NCI-H2171 (cell line): ENCODE data around the gene CD99.
"Not testable (repeated sequence)": the region's sequence is repeated elsewhere in the genome, so short reads cannot be mapped to it uniquely, and the experiment has no call there.

Source experiments
- DNase-seq: peaks from one replicate; lab custom pipeline; 2025; lab: John Stamatoyannopoulos, UW

CD99 gene

DNA sequence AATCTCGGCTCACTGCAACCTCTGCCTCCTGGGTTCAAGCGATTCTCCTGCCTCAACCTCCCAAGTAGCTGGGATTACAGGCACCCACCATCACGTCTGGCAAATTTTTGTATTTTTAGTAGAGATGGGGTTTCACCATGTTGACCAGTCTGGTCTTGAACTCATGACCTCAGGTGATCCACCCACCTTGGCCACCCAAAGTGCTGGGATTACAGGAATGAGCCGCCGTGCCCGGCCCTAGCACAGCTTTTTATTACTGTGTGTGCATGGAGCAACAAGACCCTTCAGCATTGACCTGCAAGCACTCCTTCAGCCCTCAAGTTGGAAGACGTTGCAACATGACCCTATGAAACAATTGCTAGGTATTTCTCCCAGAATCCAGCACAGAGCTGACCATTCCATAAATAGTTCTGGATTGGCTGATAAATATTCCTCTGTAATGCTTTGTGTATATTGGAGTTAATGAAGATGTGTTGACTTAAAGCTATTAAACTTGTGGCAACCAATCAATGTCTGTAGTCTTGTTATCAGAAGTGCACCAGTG, 15.4 kb upstream of the CD99 start:
- not testable (repeated sequence) for DNase-seq

- DNase-seq, result no peak
Observed at GRCh38 chrX:2676794-2677675, 14.1 kb upstream of the CD99 start.

- no peak for DNase-seq
Observed at GRCh38 chrX:2677764-2678163, 13.3 kb upstream of the CD99 start.

- DNase-seq, result no peak
Observed at GRCh38 chrX:2678583-2678982, 12.5 kb upstream of the CD99 start.

GRCh38 chrX:2679534-2680485, 11.3 kb upstream of the CD99 start:
- DNase-seq, result no peak

DNA sequence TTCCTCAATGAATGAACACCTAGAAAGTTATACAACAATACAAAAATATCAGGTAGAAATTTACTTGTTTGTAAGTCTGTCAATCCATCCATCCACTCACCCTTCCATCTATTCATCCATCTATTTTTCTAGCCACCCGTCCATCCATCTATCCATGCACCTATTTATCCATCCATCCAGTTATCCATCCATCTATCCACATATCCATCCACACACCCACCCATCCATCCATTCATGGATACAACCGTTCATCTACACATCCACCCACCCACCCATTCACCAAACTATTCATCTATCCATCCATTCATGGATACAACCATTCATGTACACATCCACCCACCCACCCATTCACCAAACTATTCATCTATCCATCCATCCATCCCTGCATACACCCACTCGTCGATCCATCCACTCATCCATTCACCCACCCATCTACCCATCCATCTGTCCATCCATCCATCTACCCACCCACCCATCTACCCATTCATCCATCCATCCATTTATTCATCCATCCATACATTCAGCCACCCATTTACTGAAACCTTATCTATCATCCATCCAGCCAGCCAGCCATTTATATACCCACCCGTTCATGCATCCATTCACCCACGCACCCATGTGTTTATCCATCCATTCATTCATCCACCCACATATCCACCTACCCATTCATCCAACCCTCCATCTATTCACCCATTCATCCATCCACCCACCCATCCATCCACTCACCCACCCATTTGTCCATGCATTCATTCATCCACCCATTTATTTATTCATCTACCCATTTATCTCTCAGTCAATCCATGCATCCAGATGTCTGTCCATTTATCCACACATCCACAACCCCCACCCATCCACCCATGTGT, 10.4 kb upstream of the CD99 start:
- DNase-seq, result no peak

DNA sequence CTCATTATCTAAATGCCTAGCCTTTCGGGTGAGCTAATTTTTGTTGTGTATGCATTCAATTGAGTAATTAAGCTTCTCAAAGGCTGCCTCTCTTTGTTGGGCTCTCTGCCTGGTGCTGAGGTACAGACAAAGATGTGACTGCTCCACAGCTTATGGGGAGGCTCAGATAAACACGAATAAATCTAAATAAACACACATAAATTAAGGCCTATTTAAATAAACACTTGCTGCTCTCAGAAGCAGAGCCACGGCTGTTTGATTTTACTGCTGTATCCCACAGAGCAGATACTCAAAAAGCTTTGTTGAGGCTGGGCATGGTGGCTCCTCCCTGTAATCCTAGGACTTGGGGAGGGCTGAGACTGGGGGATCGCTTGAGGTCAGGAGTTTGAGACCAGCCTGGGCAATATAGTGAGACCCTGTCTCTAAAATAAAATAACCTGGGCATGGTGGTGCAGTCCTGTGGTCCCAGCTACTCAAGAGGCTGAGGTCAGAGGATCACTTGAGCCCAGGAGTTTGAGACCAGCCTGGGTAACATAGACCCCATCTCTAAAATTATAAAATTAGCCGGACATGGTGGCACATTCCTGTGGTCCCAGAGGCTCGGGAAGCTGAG, 8.4 kb upstream of the CD99 start:
- DNase-seq, result no peak

- DNase-seq, result no peak
Observed at GRCh38 chrX:2684256-2684655, 6.8 kb upstream of the CD99 start.

- DNase-seq, result no peak
Observed at GRCh38 chrX:2685886-2686285, 5.2 kb upstream of the CD99 start.

- DNase-seq, result no peak
Observed at GRCh38 chrX:2689773-2690666, 1.1 kb upstream of the CD99 start.

DNA sequence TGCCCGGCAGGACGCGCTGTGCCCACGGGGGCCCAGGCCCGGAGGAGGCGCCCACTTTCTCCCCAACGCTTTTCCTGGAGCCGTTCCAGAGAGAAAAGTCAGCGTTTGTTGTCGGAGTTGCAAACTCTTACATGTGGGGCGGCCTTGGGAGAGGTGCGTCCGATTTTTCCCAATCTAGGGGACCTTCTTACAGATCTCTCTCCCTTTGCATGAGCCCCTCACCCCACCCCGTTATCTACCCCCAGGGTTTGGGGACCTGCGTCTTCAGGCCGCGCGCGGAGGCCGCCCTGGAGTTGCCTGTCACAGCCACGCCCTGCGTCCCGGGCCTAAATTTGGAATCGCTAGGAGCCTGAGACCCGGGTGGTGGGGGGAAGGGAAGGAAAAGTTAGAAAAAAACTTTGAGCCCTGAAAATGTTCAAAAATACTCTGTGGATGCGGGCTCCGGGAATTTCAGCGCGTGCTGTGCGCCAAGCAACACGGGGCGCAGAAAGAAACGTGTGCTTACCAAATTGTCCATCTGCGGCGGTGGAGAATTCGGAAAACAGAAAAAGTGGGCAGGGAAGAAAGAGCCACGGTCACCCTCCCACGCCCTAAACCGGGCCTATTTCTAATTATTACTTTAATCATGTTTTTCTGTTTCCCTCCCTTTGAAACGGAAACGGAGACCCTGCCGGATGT, 587 bp downstream of the CD99 start:
- no peak for DNase-seq

DNA sequence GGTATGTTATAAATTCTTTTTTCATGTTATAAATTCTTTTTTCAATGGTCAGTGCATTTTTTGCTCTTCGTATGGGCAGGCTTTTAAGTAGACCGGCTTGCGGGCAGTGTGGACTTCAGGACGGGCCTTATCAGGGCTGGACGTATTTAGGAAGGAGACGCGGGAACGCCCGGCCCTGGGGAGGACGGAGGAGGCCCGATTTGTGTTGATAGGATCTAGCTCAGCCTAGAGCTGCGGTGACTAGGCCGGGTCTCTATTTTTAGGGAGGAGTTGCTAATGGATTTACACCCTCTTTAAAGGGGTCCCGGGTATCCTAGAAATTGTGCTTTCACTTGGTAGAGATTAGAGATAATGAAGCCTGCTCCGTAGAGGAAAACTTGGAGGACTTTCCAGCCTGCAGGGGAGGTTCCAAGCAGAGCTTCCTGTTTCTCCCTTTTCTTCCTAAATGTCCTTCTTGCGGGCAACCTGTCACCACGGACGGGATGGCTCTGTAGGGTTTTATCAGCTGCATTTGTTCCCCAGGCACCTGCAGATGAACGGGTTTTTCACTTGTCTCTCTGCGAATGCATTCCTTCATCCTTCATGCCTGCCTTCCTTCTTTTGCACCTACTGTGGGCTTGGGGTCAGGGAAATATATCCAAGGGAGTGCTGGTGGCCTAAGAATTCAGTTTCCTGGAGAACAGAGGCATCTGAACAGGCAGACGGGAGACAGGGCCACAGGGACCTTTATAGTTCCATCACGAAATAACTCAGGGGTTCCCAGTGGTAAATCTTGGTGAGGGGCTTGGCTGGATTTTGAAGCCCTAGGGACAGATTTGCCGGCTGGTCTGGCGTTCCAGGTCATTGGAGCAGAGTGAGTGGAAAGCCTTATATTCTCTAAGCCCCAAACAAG, 1.4 kb downstream of the CD99 start:
- DNase-seq, result no peak

GRCh38 chrX:2693113-2694002, 2.3 kb downstream of the CD99 start:
- DNase-seq, result no peak

DNA sequence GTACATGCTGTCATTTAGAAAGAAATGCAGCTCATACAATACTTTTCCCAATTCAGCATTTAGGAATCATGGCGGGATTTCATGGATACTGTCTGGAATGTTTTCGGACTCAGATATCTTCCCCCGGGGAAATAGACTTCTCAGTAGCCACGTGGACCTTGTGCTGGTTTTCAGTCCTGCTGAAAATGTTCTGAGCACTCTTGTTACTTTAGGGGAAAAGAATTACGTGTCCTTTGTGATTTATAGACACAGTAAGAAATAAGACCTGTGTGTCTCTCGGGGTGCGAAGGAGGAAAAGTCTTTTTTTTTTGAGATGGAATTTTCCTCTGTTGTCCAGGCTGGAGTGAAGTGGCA, 3.8 kb downstream of the CD99 start:
- DNase-seq, result no peak

- DNase-seq, result no peak
Observed at GRCh38 chrX:2696698-2697215, 5.7 kb downstream of the CD99 start.

DNA sequence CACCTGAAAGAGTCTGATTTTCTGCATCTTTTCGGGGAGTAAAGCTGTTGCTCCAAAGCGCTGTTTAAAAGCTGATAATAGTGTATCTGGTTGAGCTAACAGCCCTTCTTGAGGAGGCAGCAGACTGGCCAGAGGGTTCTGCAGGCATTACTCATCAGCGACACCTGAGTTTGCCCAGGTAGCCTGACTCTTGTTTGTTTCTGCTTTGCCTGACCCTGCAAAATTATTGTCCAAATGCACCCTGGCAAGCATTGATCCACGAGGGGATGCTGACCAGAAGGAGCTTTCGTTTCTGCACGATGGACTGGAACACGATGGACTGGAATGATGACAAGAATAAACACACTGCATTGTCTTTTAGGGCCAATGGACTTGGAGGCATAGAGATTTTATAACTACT, 6.2 kb downstream of the CD99 start:
- DNase-seq, result no peak

- DNase-seq, result no peak
Observed at GRCh38 chrX:2697741-2698299, 6.7 kb downstream of the CD99 start.
